Mesodermal cell (in vitro differentiated cells): Measurements from ENCODE around the gene CAMSAP2.

Experiments used
- H3K27ac ChIP-seq: 2 replicates; pipeline ENCODE4 v1.7.0; 2013; ENCODE audit warnings: mild to moderate bottlenecking, low read depth, low read length, moderate library complexity; ENCODE audit not compliant: severe bottlenecking
- H3K36me3 ChIP-seq: 2 replicates; pipeline ENCODE4 v1.7.1; 2013; ENCODE audit warnings: mild to moderate bottlenecking, low read length, moderate library complexity; ENCODE audit not compliant: control insufficient read depth, insufficient read depth
- H3K4me1 ChIP-seq: one replicate; pipeline ENCODE4 v1.7.1; 2013; ENCODE audit warnings: mild to moderate bottlenecking, low read length; ENCODE audit not compliant: insufficient read depth, control insufficient read depth, poor library complexity, severe bottlenecking
- H3K4me3 ChIP-seq: 2 replicates; pipeline ENCODE4 v1.7.0; 2013; ENCODE audit warnings: low read length, control low read depth, mild to moderate bottlenecking; ENCODE audit not compliant: insufficient read depth, poor library complexity, severe bottlenecking; ENCODE audit errors: extremely low read depth
- H3K9me3 ChIP-seq: 2 replicates; pipeline ENCODE4 v1.7.1; 2013; ENCODE audit warnings: mild to moderate bottlenecking, low read length, moderate library complexity; ENCODE audit not compliant: control insufficient read depth
- WGBS, 2 experiments: methylation state at CpG; one replicate each; pipeline ENCODE4 v1.1.5; 2013; ENCODE audit warnings: missing lambda C conversion rate in 2 of 2; ENCODE audit not compliant: insufficient coverage in 2 of 2; 5-methylcytosine and 5-hydroxymethylcytosine counted together

CAMSAP2 gene

GRCh38 chr1:200762089-200762488 is 23.4 kb downstream of the CAMSAP2 start:
- Histone ChIP-seq H3K36me3 (peaks cover 52% of the 10 kb centered on the region), H3K9me3 (no peaks in the 10 kb centered on the region), H3K4me3 (no peak overlapping the region), H3K4me1 (no peaks in the 10 kb centered on the region), H3K27ac (no peak overlapping the region)

DNA sequence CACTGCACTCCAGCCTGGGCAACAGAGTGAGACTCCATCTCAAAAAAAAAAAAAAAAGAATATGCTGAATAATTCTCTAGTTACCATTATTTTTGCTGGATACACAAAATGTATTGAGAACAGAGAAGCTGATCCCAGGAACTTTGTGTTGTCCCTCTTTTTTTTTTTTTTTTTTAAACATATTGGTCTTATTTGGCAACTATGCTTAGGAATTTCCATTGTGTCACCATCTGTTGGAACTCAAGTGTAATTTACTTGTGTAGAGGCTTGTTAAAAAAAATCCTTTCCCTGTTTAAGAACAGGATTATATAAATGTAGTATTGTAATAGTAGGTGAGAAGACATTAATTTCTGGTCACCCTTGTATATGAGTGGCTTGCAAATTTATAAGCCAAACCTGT is 28.6 kb downstream of the CAMSAP2 start:
- no peaks in the 10 kb centered on the region for H3K4me1 ChIP-seq
- H3K9me3 ChIP-seq: no peaks in the 10 kb centered on the region
- H3K36me3 ChIP-seq: peaks cover 65% of the 10 kb centered on the region
- H3K27ac ChIP-seq: no peak overlapping the region
- no peak overlapping the region for H3K4me3 ChIP-seq

- H3K4me1 ChIP-seq: peaks cover 3% of the 10 kb centered on the region
- no peak overlapping the region for H3K4me3 ChIP-seq
- WGBS, 2 experiments: 100% methylated on average over 1 to 3 of the region's 5 CpGs
- H3K27ac ChIP-seq: no peak overlapping the region
- H3K36me3 ChIP-seq: peaks cover 35% of the 10 kb centered on the region
- no peaks in the 10 kb centered on the region for H3K9me3 ChIP-seq
These were observed 33.2 kb downstream of the CAMSAP2 start for GRCh38 chr1:200771625-200772555.

- no peak overlapping the region for H3K27ac ChIP-seq
- peaks cover 25% of the 10 kb centered on the region for H3K36me3 ChIP-seq
- 94 to 100% methylated on average over 1 of the region's 2 CpGs for WGBS, 2 experiments
- H3K9me3 ChIP-seq: no peaks in the 10 kb centered on the region
- H3K4me1 ChIP-seq: peaks cover 3% of the 10 kb centered on the region
- H3K4me3 ChIP-seq: no peak overlapping the region
These were observed 35.6 kb downstream of the CAMSAP2 start for GRCh38 chr1:200774311-200774710.

- H3K9me3 ChIP-seq: no peaks in the 10 kb centered on the region
- peaks cover 3% of the 10 kb centered on the region for H3K4me1 ChIP-seq
- no peak overlapping the region for H3K27ac ChIP-seq
- H3K36me3 ChIP-seq: peaks cover 19% of the 10 kb centered on the region
- no peak overlapping the region for H3K4me3 ChIP-seq
- WGBS, 2 experiments: 67% methylated on average over 1 of the region's 2 CpGs; no CpG with 5 or more reads in 1 of the 2 experiments
These were observed 36.2 kb downstream of the CAMSAP2 start for GRCh38 chr1:200774735-200775444.

DNA sequence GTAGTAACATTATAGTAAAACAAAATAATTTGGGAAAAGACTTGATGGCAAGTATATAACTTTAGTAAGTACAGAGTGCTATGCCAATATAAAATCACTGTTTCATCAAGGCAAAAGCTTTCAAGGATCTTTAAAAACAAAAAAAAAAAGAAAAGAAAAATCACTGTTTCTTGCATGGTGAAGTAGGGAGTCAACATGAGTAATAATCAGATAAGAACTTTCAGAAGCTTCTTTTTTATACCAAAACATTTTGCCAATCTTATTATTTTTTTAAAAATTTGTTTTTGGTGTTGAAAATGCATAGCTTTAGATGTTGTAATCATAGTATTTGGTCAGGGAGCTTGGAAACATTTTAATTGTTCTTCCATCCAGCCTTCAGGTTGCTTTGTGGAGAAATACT is 37.2 kb downstream of the CAMSAP2 start:
- peaks cover 11% of the 10 kb centered on the region for H3K36me3 ChIP-seq
- no peaks in the 10 kb centered on the region for H3K9me3 ChIP-seq
- H3K27ac ChIP-seq: no peak overlapping the region
- no peak overlapping the region for H3K4me3 ChIP-seq
- H3K4me1 ChIP-seq: peaks cover 3% of the 10 kb centered on the region

GRCh38 chr1:200776949-200777348 is 38.3 kb downstream of the CAMSAP2 start:
- Histone ChIP-seq H3K4me1 (peaks cover 3% of the 10 kb centered on the region), H3K27ac (no peak overlapping the region)

DNA sequence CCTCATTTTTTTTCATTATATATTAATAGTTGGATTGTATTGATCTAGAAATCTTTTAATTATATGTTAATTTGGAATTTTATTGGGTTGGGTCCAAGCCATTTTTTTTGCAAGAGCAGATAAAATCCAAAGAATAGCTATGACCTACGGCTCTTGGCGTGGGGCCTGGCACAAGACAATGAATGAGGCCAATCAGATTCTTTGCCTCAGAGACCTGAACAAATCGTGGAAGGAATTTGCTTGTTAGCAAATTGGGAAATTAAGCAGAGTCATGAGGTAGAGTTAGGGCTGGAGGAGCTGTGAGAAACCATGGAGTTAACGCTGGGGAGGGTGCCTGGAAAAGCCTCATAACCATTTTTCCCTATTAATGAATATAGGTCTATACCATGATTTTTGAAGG is 40.1 kb downstream of the CAMSAP2 start:
- H3K36me3 ChIP-seq: peaks cover 31% of the 10 kb centered on the region
- 86 to 100% methylated on average over 2 to 3 of the region's 4 CpGs for WGBS, 2 experiments

More at GRCh38 chr1:200776949-200777348, 38.3 kb downstream of the CAMSAP2 start:
- Histone ChIP-seq H3K4me3 (no peak overlapping the region), H3K36me3 (peaks cover 13% of the 10 kb centered on the region), H3K9me3 (no peaks in the 10 kb centered on the region)

GRCh38 chr1:200779326-200779725 is 40.6 kb downstream of the CAMSAP2 start:
- H3K36me3 ChIP-seq: peaks cover 34% of the 10 kb centered on the region
- peaks cover 2% of the 10 kb centered on the region for H3K4me1 ChIP-seq
- no peak overlapping the region for H3K27ac ChIP-seq
- H3K9me3 ChIP-seq: no peaks in the 10 kb centered on the region
- H3K4me3 ChIP-seq: no peak overlapping the region
- 88 to 100% methylated on average over 2 of the region's 2 CpGs for WGBS, 2 experiments

More for the DNA sequence above, 40.1 kb downstream of the CAMSAP2 start:
- H3K9me3 ChIP-seq: no peaks in the 10 kb centered on the region
- peaks cover 3% of the 10 kb centered on the region for H3K4me1 ChIP-seq
- H3K27ac ChIP-seq: no peak overlapping the region
- no peak overlapping the region for H3K4me3 ChIP-seq

GRCh38 chr1:200780545-200781369 is 42.1 kb downstream of the CAMSAP2 start:
- WGBS, 2 experiments: 87 to 97% methylated on average over 1 to 3 of the region's 5 CpGs
- Histone ChIP-seq H3K27ac (no peak overlapping the region), H3K4me3 (no peak overlapping the region), H3K36me3 (peaks cover 30% of the 10 kb centered on the region), H3K4me1 (no peaks in the 10 kb centered on the region), H3K9me3 (no peaks in the 10 kb centered on the region)
